ENCODE measurements around the gene OSBPL6. TPM values are rescaled to one million over a fixed set of nuclear protein-coding genes. Genes with fewer than 3 reads are reported as not detected.
A peak's percentile ranks its signal among the peaks of the same experiment; 100 is the strongest.

The OSBPL6 gene
- total and polyA plus RNA-seq, 2 of the 13 experiments (the other 11 are each of a cell fraction or from before 2014, with no cell fraction given), result 0.03 to 0.11 TPM

- TF ChIP-seq, protein P1, sequence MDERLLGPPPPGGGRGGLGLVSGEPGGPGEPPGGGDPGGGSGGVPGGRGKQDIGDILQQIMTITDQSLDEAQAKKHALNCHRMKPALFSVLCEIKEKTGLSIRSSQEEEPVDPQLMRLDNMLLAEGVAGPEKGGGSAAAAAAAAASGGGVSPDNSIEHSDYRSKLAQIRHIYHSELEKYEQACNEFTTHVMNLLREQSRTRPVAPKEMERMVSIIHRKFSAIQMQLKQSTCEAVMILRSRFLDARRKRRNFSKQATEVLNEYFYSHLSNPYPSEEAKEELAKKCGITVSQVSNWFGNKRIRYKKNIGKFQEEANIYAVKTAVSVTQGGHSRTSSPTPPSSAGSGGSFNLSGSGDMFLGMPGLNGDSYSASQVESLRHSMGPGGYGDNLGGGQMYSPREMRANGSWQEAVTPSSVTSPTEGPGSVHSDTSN (CRISPR knock-in tag; IDR thresholded peaks at IDR 0.05), result no peak
- TF ChIP-seq TAF15 (IDR thresholded peaks at IDR 0.05; ENCODE audit: low read depth, low read length, poor library complexity, severe bottlenecking) (no peak), ZKSCAN5 (CRISPR knock-in tag; IDR thresholded peaks at IDR 0.05) (0 out of 2 replicates have a peak, but pooled peaks have one; percentile 48), MLLT10 (CRISPR knock-in tag; IDR thresholded peaks at IDR 0.05) (no peak), NFIC (IDR thresholded peaks at IDR 0.05; ENCODE audit: low read length) (no peak), ZNF101 (CRISPR knock-in tag; IDR thresholded peaks at IDR 0.05; ENCODE audit: borderline replicate concordance, low read depth) (peak; percentile 59; the same call in 1 of the 2 replicates), ZNF572 (CRISPR knock-in tag; IDR thresholded peaks at IDR 0.05) (no peak), ZNF34 (CRISPR knock-in tag; IDR thresholded peaks at IDR 0.05; ENCODE audit: borderline replicate concordance) (peak; percentile 90), PPARG (CRISPR knock-in tag; conservative IDR thresholded peaks at IDR 0.05) (no peak; the same call in 1 of the 2 replicates), POLR2G (IDR thresholded peaks at IDR 0.05; ENCODE audit: low read depth, low read length) (peak; percentile 98), SALL2 (CRISPR knock-in tag; IDR thresholded peaks at IDR 0.05) (peak; percentile 95), KLF9 (CRISPR knock-in tag; IDR thresholded peaks at IDR 0.05; ENCODE audit: low read depth) (no peak; the same call in 1 of the 2 replicates), KLF13 (CRISPR knock-in tag; IDR thresholded peaks at IDR 0.05) (peak; percentile 86; the same call in 1 of the 2 replicates), ZNF746 (CRISPR knock-in tag; IDR thresholded peaks at IDR 0.05) (peak; percentile 50; the same call in 1 of the 2 replicates), IRF2 (CRISPR knock-in tag; IDR thresholded peaks at IDR 0.05) (peak; percentile 38; the same call in 1 of the 2 replicates), ZNF776 (CRISPR knock-in tag; IDR thresholded peaks at IDR 0.05) (peak; percentile 99), HNRNPUL1 (IDR thresholded peaks at IDR 0.05; ENCODE audit: low read depth, low read length) (peak; percentile 65; the same call in 1 of the 2 replicates), NFE2 (CRISPR knock-in tag; IDR thresholded peaks at IDR 0.05) (no peak), ZNF704 (CRISPR knock-in tag; IDR thresholded peaks at IDR 0.05; ENCODE audit: borderline replicate concordance) (peak; percentile 92), KLF12 (CRISPR knock-in tag; IDR thresholded peaks at IDR 0.05; ENCODE audit: borderline replicate concordance) (peak; percentile 42; the same call in 1 of the 2 replicates), ZNF256 (CRISPR knock-in tag; conservative IDR thresholded peaks at IDR 0.05) (peak; percentile 90; the same call in 1 of the 2 replicates), RCOR2 (CRISPR knock-in tag; IDR thresholded peaks at IDR 0.05) (no peak), ZSCAN22 (CRISPR knock-in tag; IDR thresholded peaks at IDR 0.05) (peak; percentile 71; the same call in 1 of the 2 replicates), ZNF749 (CRISPR knock-in tag; IDR thresholded peaks at IDR 0.05; ENCODE audit: borderline replicate concordance) (peak; percentile 89; the same call in 1 of the 2 replicates), ZNF343 (CRISPR knock-in tag; IDR thresholded peaks at IDR 0.05) (peak; percentile 94)
- TF ChIP-seq, protein P2, sequence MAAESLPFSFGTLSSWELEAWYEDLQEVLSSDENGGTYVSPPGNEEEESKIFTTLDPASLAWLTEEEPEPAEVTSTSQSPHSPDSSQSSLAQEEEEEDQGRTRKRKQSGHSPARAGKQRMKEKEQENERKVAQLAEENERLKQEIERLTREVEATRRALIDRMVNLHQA (CRISPR knock-in tag; IDR thresholded peaks at IDR 0.05), result no peak
- TF ChIP-seq, protein P3, sequence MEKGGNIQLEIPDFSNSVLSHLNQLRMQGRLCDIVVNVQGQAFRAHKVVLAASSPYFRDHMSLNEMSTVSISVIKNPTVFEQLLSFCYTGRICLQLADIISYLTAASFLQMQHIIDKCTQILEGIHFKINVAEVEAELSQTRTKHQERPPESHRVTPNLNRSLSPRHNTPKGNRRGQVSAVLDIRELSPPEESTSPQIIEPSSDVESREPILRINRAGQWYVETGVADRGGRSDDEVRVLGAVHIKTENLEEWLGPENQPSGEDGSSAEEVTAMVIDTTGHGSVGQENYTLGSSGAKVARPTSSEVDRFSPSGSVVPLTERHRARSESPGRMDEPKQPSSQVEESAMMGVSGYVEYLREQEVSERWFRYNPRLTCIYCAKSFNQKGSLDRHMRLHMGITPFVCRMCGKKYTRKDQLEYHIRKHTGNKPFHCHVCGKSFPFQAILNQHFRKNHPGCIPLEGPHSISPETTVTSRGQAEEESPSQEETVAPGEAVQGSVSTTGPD (CRISPR knock-in tag; IDR thresholded peaks at IDR 0.05), result no peak
These were observed 256.6 kb downstream of the OSBPL6 start, which contains the start of the genes PJVK and PRKRA (continued) for GRCh38 chr2:178450774-178451525.
